ENCODE results near the gene RTP4. TPM values are rescaled to one million over a fixed set of nuclear protein-coding genes. Genes with fewer than 3 reads are reported as not detected.

The RTP4 gene
- total RNA-seq, 2 donors from 2014 or later = 0.63 TPM; not detected in 1

DNA sequence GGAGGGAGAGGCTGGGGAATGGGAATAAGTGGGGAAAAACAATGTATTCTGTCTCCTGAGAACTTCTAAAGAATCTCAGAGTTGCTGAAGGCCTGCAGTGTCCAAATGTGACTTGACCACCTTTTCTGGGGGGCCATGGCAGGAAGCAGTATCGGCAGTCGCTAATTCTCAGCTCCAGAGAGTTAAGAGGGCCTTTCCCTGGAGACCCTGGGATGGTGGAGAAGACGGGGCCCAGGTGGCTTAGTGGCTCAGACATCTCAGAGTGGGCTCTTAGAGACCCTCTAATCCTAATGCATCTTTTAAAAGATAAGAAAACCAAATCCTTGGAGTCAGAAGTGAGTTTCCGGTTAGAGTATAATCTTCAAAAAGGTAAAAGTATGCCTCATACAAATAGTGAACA is 15.1 kb downstream of the RTP4 start:
- H3K27me3 ChIP-seq (replicated peaks; ENCODE audit: insufficient read depth) = no peaks in the 10 kb centered on the region
- H3K36me3 ChIP-seq = no peaks in the 10 kb centered on the region
- no peak for ATAC-seq (ENCODE audit: insufficient number of reproducible peaks, low FRiP score, low read depth)
- H3K4me3 ChIP-seq = no peak overlapping the region
- H3K4me1 ChIP-seq (ENCODE audit: control insufficient read depth in 1 of 2, low read depth in 2 of 2) = no peaks in the 10 kb centered on the region
- no peaks in the 10 kb centered on the region for H3K9me3 ChIP-seq
- no peak for DNase-seq (ENCODE audit: low spot score)
- TF ChIP-seq, protein P1, sequence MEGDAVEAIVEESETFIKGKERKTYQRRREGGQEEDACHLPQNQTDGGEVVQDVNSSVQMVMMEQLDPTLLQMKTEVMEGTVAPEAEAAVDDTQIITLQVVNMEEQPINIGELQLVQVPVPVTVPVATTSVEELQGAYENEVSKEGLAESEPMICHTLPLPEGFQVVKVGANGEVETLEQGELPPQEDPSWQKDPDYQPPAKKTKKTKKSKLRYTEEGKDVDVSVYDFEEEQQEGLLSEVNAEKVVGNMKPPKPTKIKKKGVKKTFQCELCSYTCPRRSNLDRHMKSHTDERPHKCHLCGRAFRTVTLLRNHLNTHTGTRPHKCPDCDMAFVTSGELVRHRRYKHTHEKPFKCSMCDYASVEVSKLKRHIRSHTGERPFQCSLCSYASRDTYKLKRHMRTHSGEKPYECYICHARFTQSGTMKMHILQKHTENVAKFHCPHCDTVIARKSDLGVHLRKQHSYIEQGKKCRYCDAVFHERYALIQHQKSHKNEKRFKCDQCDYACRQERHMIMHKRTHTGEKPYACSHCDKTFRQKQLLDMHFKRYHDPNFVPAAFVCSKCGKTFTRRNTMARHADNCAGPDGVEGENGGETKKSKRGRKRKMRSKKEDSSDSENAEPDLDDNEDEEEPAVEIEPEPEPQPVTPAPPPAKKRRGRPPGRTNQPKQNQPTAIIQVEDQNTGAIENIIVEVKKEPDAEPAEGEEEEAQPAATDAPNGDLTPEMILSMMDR (IDR thresholded peaks at IDR 0.05) = no peak
- H3K27ac ChIP-seq = no peak overlapping the region

DNA sequence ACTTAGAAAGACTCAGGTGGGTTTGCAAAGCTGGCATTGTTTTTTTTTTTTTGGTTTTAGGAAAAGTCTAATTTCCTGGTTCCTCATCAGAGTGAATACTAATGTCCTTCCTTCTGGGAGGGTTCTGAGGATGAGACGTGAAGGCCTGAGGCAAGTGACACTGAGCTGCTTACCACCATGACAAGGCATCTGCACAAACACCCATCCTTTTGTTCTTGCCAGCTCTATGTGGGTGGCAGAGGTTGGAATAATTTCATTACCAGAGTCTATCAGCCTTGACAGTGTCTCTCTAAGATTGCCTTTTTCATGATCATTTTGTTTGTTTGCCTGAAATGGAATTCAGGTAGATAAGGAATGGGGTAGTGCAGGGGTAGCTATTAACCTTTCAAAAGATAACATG is 17.1 kb downstream of the RTP4 start:
- Histone ChIP-seq H3K36me3 (no peaks in the 10 kb centered on the region), H3K9me3 (no peaks in the 10 kb centered on the region), H3K27me3 (replicated peaks; ENCODE audit: insufficient read depth) (no peaks in the 10 kb centered on the region), H3K4me1 (ENCODE audit: control insufficient read depth in 1 of 2, low read depth in 2 of 2) (no peaks in the 10 kb centered on the region), H3K27ac (no peak overlapping the region), H3K4me3 (no peak overlapping the region)
- ATAC-seq (ENCODE audit: insufficient number of reproducible peaks, low FRiP score, low read depth) (no peak), DNase-seq (ENCODE audit: low spot score) (no peak)
- TF ChIP-seq, protein P1 (IDR thresholded peaks at IDR 0.05) = no peak

- no peaks in the 10 kb centered on the region for H3K4me1 ChIP-seq (ENCODE audit: control insufficient read depth in 1 of 2, low read depth in 2 of 2)
- TF ChIP-seq, protein P1 (IDR thresholded peaks at IDR 0.05) = no peak
- DNase-seq (ENCODE audit: low spot score) = no peak
- ATAC-seq (ENCODE audit: insufficient number of reproducible peaks, low FRiP score, low read depth) = no peak
- H3K27me3 ChIP-seq (replicated peaks; ENCODE audit: insufficient read depth) = no peaks in the 10 kb centered on the region
- H3K9me3 ChIP-seq = no peaks in the 10 kb centered on the region
- no peak overlapping the region for H3K27ac ChIP-seq
- no peak overlapping the region for H3K4me3 ChIP-seq
- no peaks in the 10 kb centered on the region for H3K36me3 ChIP-seq
Measured at GRCh38 chr3:187396661-187397060, 28.5 kb downstream of the RTP4 start.

- no peak for ATAC-seq (ENCODE audit: insufficient number of reproducible peaks, low FRiP score, low read depth)
- Histone ChIP-seq H3K27me3 (replicated peaks; ENCODE audit: insufficient read depth) (no peaks in the 10 kb centered on the region), H3K9me3 (no peaks in the 10 kb centered on the region), H3K27ac (no peak overlapping the region), H3K36me3 (no peaks in the 10 kb centered on the region), H3K4me1 (ENCODE audit: control insufficient read depth in 1 of 2, low read depth in 2 of 2) (peaks cover 0 to 7% of the 10 kb centered on the region in 2 donors), H3K4me3 (no peak overlapping the region)
- no peak for DNase-seq (ENCODE audit: low spot score)
- TF ChIP-seq, protein P1 (IDR thresholded peaks at IDR 0.05) = no peak
Measured at GRCh38 chr3:187398955-187399354, 30.8 kb downstream of the RTP4 start.

- no peaks in the 10 kb centered on the region for H3K9me3 ChIP-seq
- no peaks in the 10 kb centered on the region for H3K36me3 ChIP-seq
- H3K27me3 ChIP-seq (replicated peaks; ENCODE audit: insufficient read depth) = no peaks in the 10 kb centered on the region
- no peak overlapping the region for H3K4me3 ChIP-seq
- H3K4me1 ChIP-seq (ENCODE audit: control insufficient read depth in 1 of 2, low read depth in 2 of 2) = peaks cover 0 to 22% of the 10 kb centered on the region in 2 donors
- TF ChIP-seq, protein P1 (IDR thresholded peaks at IDR 0.05) = no peak
- H3K27ac ChIP-seq = no peak overlapping the region
- ATAC-seq (ENCODE audit: insufficient number of reproducible peaks, low FRiP score, low read depth) (no peak), DNase-seq (ENCODE audit: low spot score) (no peak)
Measured at GRCh38 chr3:187400756-187401155, 32.6 kb downstream of the RTP4 start.
